Measurements from ENCODE around the gene MAP3K1.

MAP3K1 gene

GRCh38 chr5:56824019-56824418, 8.7 kb downstream of the MAP3K1 start:
- TF ChIP-seq ZFX (IDR thresholded peaks at IDR 0.05): no peak
- TF ChIP-seq CTCF (conservative IDR thresholded peaks at IDR 0.05): no peak
- no peak overlapping the region for H3K27ac ChIP-seq

- TF ChIP-seq CTCF (conservative IDR thresholded peaks at IDR 0.05): no peak
- TF ChIP-seq ZFX (IDR thresholded peaks at IDR 0.05): no peak
- H3K27ac ChIP-seq: no peak overlapping the region
These were observed 10.0 kb downstream of the MAP3K1 start for GRCh38 chr5:56825222-56825824.

GRCh38 chr5:56827049-56827448, 11.7 kb downstream of the MAP3K1 start:
- H3K27ac ChIP-seq: no peak overlapping the region
- TF ChIP-seq CTCF (conservative IDR thresholded peaks at IDR 0.05) (peak; percentile 33), ZFX (IDR thresholded peaks at IDR 0.05) (no peak)

DNA sequence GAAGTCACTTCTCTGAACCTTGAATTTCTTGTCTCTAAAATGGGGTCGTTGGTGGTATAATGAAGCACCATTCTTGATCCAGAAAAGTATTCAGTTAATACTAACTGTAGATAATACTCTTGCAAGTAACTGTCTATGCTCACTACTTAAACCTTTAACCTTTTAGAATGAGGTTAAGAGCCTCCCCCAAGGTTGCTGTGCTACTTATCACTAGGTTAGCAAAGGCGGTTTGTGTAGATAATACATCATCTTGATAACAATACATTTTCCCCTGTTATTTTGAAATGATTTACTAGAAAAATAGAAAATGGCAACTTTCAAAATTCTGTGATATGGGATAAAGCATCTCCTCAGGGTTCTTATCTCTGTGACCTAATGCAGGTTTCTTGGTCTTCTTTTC, 12.6 kb downstream of the MAP3K1 start:
- TF ChIP-seq CTCF (conservative IDR thresholded peaks at IDR 0.05) (no peak), ZFX (IDR thresholded peaks at IDR 0.05) (no peak)
- no peak overlapping the region for H3K27ac ChIP-seq

GRCh38 chr5:56829137-56829908, 14.0 kb downstream of the MAP3K1 start:
- TF ChIP-seq ZFX (IDR thresholded peaks at IDR 0.05): no peak
- TF ChIP-seq CTCF (conservative IDR thresholded peaks at IDR 0.05): no peak
- no peak overlapping the region for H3K27ac ChIP-seq

DNA sequence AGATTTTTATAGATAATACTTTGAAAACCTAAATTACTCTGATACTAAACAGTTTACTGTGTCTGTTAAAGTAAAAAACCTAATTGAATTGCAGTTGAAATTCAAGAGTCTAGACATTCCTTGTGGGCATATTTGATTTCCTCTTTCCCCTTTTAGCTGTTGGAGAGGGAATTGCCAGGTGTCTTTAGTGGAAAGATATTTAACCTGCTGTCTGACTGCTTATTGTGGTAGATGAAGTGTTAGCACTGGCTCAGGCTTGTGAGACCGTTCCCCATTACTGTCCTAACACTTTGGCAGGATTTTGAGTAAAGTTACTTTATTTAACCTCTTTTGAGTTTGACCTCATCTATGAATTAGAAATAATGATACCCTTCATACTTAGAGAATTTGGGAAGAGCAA, 16.4 kb downstream of the MAP3K1 start:
- TF ChIP-seq CTCF (conservative IDR thresholded peaks at IDR 0.05): no peak
- TF ChIP-seq ZFX (IDR thresholded peaks at IDR 0.05): no peak
- H3K27ac ChIP-seq: no peak overlapping the region

DNA sequence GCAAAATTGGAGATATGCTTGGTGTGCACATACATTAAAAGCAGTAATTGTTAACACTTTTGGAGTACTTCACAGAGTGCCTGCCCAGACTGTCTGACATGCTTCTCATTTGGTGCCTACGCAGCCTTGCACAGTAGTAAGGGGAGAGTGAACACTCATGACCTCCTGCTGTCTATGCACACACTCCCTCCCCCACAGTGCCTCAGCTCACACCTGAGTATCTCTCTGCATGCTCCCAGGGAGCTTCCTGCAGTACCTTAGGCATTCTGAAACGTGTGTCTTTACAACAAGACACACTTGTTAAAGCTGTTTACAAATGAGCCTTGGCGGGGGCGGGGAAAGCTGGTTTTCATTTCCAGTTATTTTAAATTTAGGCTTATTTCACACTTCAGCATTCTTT, 18.0 kb downstream of the MAP3K1 start:
- H3K27ac ChIP-seq: no peak overlapping the region; the same call in 1 of the 2 replicates
- TF ChIP-seq ZFX (IDR thresholded peaks at IDR 0.05): no peak
- TF ChIP-seq CTCF (conservative IDR thresholded peaks at IDR 0.05): no peak
